HepG2 (cell line): ENCODE measurements around the gene APBB2. TPM values are rescaled to one million over a fixed set of nuclear protein-coding genes. Genes with fewer than 3 reads are reported as not detected.

Source experiments
- AGO1 ChIP-seq: fragments of 200-400 bp; formaldehyde crosslinking; IDR thresholded peaks from 2 replicates; pipeline ENCODE4 v1.6.1; 2017; ENCODE audit warnings: mild to moderate bottlenecking, low read depth, low read length, moderate library complexity; ENCODE audit not compliant: poor library complexity, severe bottlenecking
- FOXA3 ChIP-seq: IDR thresholded peaks from 2 replicates; pipeline ENCODE4 v1.6.1; 2016; ENCODE audit warnings: missing genetic modification reagents, missing compliant biosample characterization
- GTF2F1 ChIP-seq: fragments of 150-350 bp; IDR thresholded peaks from 2 replicates; pipeline ENCODE4 v1.6.1; 2014; ENCODE audit warnings: low read length
- SMAD9 ChIP-seq: sonication (generic); formaldehyde crosslinking; IDR thresholded peaks from 2 replicates; pipeline ENCODE4 v1.5.1; 2020; ENCODE audit warnings: mild to moderate bottlenecking, missing genetic modification reagents
- SP5 ChIP-seq: IDR thresholded peaks from 2 replicates; pipeline ENCODE4 v1.6.1; 2016; ENCODE audit warnings: low read depth, borderline replicate concordance
- ZEB1 ChIP-seq: IDR thresholded peaks from 2 replicates; pipeline ENCODE4 v1.6.1; 2012; ENCODE audit warnings: mild to moderate bottlenecking, low read depth, inconsistent platforms; ENCODE audit not compliant: insufficient replicate concordance
- ZNF256 ChIP-seq: sonication (generic); formaldehyde crosslinking; conservative IDR thresholded peaks from 2 replicates; pipeline ENCODE4 v1.4.0; 2020; ENCODE audit warnings: missing genetic modification reagents
- ZNF383 ChIP-seq: sonication (generic); formaldehyde crosslinking; IDR thresholded peaks from 2 replicates; pipeline ENCODE4 v1.4.0; 2020; ENCODE audit warnings: missing genetic modification reagents, mild to moderate bottlenecking, borderline replicate concordance
- ZNF83 ChIP-seq: sonication (generic); formaldehyde crosslinking; IDR thresholded peaks from 2 replicates; pipeline ENCODE4 v1.4.0; 2020; ENCODE audit warnings: missing genetic modification reagents, mild to moderate bottlenecking, borderline replicate concordance
- polyA plus RNA-seq, 8 experiments: library from polyadenylated mRNA; depleted of rRNA in 3 of 8; stranded (reverse) in 7 of 8; unstranded in 1 of 8; fragments of >200 nt; fragmentation: Illumina TruSeq in 4 of 8; extraction: Trizol in 4 of 8; gene quantifications; 2 replicates each; pipeline versions ENCODE4 v1.2.1 to v1.2.3, GENCODE V29; 2011 to 2016; ENCODE audit warnings: low read depth in 4 of 8, missing spikeins in 1 of 8, mixed read lengths in 1 of 8; ENCODE audit not compliant: insufficient read depth in 1 of 8
- total RNA-seq, 5 experiments: library from RNA; depleted of rRNA; stranded (reverse); fragments of >200 nt; fragmentation: Illumina TruSeq; extraction: Trizol; gene quantifications; 2 replicates each; pipeline ENCODE4 v1.2.3, GENCODE V29; 2016; ENCODE audit warnings: low read depth in 1 of 5
- TF ChIP-seq, protein P1 (sequence below): sonication (generic); formaldehyde crosslinking; IDR thresholded peaks from 2 replicates; pipeline ENCODE4 v1.5.1; 2020; ENCODE audit warnings: missing genetic modification reagents, mild to moderate bottlenecking, borderline replicate concordance
- TF ChIP-seq, protein P2 (sequence below): sonication (generic); formaldehyde crosslinking; IDR thresholded peaks from 2 replicates; pipeline ENCODE4 v1.5.0; 2020; ENCODE audit warnings: missing genetic modification reagents
- TF ChIP-seq, protein P3 (sequence below): sonication (generic); formaldehyde crosslinking; IDR thresholded peaks from 2 replicates; pipeline ENCODE4 v1.5.0; 2020; ENCODE audit warnings: mild to moderate bottlenecking, missing genetic modification reagents
- TF ChIP-seq, protein P4 (sequence below): sonication (generic); IDR thresholded peaks from 2 replicates; pipeline ENCODE4 v1.6.1; 2016; ENCODE audit warnings: low read depth, borderline replicate concordance
- TF ChIP-seq, protein P5 (sequence below): sonication (generic); formaldehyde crosslinking; IDR thresholded peaks from 2 replicates; pipeline ENCODE4 v1.8.0; 2022; ENCODE audit warnings: missing genetic modification reagents, low read depth, mild to moderate bottlenecking, borderline replicate concordance
- TF ChIP-seq, protein P6 (sequence below): sonication (generic); formaldehyde crosslinking; conservative IDR thresholded peaks from 2 replicates; pipeline ENCODE4 v1.4.0; 2020; ENCODE audit warnings: missing genetic modification reagents
- TF ChIP-seq, protein P7 (sequence below): IDR thresholded peaks from 2 replicates; pipeline ENCODE4 v1.6.1; 2016; ENCODE audit warnings: missing compliant biosample characterization, missing genetic modification reagents, borderline replicate concordance
- TF ChIP-seq, protein P8 (sequence below): sonication (generic); formaldehyde crosslinking; IDR thresholded peaks from 2 replicates; pipeline ENCODE4 v1.5.0; 2020; ENCODE audit warnings: missing genetic modification reagents

APBB2 gene
- total and polyA plus RNA-seq, 2 of the 13 experiments (the other 11 are each of a cell fraction or from before 2014, with no cell fraction given), result 11.7 to 17.0 TPM

DNA sequence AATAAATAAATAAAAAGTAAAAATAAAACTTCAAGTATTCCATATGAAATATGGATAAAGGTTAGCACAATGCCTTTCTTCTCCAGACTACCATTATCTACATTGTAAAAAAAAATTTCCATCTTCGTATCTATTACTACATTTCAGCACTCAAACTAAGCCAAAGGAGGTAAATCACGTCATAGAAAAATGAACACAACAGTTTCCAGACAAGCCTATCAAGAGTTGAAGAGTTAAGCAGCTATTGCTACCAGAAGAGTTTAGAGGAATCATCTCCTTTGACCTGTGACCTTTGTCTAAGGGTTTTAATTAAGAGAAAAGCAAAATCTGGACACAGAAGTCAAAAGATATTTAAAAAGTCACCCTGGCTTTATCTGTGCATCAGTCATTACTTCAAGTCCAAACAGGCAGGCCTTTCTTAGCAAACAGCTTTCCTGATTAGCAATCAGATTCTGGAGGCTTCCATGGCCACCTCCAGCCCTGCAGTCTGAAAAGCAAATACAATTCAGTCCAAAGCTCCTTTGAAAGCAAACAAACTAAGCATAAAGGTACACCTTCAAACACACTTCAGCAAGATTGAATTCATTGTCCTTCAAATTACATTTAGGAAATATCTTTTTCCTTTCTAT, 82.2 kb downstream of the APBB2 start (continued):
- TF ChIP-seq, protein P1, sequence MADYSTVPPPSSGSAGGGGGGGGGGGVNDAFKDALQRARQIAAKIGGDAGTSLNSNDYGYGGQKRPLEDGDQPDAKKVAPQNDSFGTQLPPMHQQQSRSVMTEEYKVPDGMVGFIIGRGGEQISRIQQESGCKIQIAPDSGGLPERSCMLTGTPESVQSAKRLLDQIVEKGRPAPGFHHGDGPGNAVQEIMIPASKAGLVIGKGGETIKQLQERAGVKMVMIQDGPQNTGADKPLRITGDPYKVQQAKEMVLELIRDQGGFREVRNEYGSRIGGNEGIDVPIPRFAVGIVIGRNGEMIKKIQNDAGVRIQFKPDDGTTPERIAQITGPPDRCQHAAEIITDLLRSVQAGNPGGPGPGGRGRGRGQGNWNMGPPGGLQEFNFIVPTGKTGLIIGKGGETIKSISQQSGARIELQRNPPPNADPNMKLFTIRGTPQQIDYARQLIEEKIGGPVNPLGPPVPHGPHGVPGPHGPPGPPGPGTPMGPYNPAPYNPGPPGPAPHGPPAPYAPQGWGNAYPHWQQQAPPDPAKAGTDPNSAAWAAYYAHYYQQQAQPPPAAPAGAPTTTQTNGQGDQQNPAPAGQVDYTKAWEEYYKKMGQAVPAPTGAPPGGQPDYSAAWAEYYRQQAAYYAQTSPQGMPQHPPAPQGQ (CRISPR knock-in tag), result no peak
- TF ChIP-seq FOXA3 (CRISPR knock-in tag) (peak; percentile 94), AGO1 (no peak), SMAD9 (CRISPR knock-in tag) (no peak), ZNF83 (CRISPR knock-in tag) (no peak), ZNF256 (CRISPR knock-in tag) (no peak), SP5 (CRISPR knock-in tag) (no peak; the same call in 1 of the 2 replicates), ZNF383 (CRISPR knock-in tag) (no peak), ZEB1 (peak; percentile 62), GTF2F1 (no peak)
- TF ChIP-seq, protein P2, sequence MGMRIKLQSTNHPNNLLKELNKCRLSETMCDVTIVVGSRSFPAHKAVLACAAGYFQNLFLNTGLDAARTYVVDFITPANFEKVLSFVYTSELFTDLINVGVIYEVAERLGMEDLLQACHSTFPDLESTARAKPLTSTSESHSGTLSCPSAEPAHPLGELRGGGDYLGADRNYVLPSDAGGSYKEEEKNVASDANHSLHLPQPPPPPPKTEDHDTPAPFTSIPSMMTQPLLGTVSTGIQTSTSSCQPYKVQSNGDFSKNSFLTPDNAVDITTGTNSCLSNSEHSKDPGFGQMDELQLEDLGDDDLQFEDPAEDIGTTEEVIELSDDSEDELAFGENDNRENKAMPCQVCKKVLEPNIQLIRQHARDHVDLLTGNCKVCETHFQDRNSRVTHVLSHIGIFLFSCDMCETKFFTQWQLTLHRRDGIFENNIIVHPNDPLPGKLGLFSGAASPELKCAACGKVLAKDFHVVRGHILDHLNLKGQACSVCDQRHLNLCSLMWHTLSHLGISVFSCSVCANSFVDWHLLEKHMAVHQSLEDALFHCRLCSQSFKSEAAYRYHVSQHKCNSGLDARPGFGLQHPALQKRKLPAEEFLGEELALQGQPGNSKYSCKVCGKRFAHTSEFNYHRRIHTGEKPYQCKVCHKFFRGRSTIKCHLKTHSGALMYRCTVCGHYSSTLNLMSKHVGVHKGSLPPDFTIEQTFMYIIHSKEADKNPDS, result no peak
- TF ChIP-seq, protein P3, sequence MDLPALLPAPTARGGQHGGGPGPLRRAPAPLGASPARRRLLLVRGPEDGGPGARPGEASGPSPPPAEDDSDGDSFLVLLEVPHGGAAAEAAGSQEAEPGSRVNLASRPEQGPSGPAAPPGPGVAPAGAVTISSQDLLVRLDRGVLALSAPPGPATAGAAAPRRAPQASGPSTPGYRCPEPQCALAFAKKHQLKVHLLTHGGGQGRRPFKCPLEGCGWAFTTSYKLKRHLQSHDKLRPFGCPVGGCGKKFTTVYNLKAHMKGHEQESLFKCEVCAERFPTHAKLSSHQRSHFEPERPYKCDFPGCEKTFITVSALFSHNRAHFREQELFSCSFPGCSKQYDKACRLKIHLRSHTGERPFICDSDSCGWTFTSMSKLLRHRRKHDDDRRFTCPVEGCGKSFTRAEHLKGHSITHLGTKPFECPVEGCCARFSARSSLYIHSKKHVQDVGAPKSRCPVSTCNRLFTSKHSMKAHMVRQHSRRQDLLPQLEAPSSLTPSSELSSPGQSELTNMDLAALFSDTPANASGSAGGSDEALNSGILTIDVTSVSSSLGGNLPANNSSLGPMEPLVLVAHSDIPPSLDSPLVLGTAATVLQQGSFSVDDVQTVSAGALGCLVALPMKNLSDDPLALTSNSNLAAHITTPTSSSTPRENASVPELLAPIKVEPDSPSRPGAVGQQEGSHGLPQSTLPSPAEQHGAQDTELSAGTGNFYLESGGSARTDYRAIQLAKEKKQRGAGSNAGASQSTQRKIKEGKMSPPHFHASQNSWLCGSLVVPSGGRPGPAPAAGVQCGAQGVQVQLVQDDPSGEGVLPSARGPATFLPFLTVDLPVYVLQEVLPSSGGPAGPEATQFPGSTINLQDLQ (CRISPR knock-in tag), result no peak
- TF ChIP-seq, protein P4, sequence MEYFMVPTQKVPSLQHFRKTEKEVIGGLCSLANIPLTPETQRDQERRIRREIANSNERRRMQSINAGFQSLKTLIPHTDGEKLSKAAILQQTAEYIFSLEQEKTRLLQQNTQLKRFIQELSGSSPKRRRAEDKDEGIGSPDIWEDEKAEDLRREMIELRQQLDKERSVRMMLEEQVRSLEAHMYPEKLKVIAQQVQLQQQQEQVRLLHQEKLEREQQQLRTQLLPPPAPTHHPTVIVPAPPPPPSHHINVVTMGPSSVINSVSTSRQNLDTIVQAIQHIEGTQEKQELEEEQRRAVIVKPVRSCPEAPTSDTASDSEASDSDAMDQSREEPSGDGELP, result peak; percentile 34; the same call in 1 of the 2 replicates
- TF ChIP-seq, protein P5, sequence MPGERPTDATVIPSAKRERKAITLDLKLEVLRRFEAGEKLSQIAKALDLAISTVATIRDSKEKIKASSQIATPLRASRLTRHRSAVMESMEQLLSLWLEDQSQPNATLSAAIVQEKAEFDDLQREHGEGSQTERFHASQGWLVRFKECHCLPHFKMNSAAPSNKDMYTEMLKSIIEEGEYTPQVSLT (CRISPR knock-in tag), result no peak
- TF ChIP-seq, protein P6, sequence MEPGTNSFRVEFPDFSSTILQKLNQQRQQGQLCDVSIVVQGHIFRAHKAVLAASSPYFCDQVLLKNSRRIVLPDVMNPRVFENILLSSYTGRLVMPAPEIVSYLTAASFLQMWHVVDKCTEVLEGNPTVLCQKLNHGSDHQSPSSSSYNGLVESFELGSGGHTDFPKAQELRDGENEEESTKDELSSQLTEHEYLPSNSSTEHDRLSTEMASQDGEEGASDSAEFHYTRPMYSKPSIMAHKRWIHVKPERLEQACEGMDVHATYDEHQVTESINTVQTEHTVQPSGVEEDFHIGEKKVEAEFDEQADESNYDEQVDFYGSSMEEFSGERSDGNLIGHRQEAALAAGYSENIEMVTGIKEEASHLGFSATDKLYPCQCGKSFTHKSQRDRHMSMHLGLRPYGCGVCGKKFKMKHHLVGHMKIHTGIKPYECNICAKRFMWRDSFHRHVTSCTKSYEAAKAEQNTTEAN (CRISPR knock-in tag), result no peak
- TF ChIP-seq, protein P7, sequence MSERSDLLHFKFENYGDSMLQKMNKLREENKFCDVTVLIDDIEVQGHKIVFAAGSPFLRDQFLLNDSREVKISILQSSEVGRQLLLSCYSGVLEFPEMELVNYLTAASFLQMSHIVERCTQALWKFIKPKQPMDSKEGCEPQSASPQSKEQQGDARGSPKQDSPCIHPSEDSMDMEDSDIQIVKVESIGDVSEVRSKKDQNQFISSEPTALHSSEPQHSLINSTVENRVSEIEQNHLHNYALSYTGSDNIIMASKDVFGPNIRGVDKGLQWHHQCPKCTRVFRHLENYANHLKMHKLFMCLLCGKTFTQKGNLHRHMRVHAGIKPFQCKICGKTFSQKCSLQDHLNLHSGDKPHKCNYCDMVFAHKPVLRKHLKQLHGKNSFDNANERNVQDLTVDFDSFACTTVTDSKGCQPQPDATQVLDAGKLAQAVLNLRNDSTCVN (CRISPR knock-in tag), result peak; percentile 81; the same call in 1 of the 2 replicates
- TF ChIP-seq, protein P8, sequence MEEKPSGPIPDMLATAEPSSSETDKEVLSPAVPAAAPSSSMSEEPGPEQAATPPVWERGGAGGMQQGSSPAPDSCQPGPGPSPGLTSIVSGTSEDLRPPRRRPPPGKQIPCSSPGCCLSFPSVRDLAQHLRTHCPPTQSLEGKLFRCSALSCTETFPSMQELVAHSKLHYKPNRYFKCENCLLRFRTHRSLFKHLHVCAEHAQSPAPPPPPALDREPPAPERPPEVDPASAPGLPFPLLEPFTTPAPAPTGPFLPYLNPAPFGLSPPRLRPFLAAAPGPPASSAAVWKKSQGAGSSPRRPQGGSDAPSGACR (CRISPR knock-in tag), result no peak
